Heart left ventricle (tissue), 16 donors: ENCODE data around the gene DOCK2. TPM values are rescaled to one million over a fixed set of nuclear protein-coding genes. Genes with fewer than 3 reads are reported as not detected.
"Not testable (repeated sequence)": the region's sequence is repeated elsewhere in the genome, so short reads cannot be mapped to it uniquely, and the experiment has no call there.

Source experiments
- ATAC-seq, 4 donors: fragments of 200-7000 bp; cut with Tn5 transposase; one replicate each; pipeline ENCODE4 v1.9.1; 2020 to 2022; ENCODE audit warnings: moderate library complexity in 4 of 4, mild to moderate bottlenecking in 3 of 4, moderate number of reproducible peaks in 1 of 4
- DNase-seq, 5 donors: peaks; one replicate each; pipeline ENCODE4 v3.0.0-alpha.2; 2020
- H3K27ac ChIP-seq, 12 donors: fragments of 200-600 bp; sonication (generic) in 4 of 12; one replicate each; pipeline versions ENCODE4 v1.5.0 to v1.8.0; 2016 to 2022; ENCODE audit warnings: mild to moderate bottlenecking in 2 of 12
- H3K27me3 ChIP-seq, 9 donors: fragments of 200-600 bp; sonication (generic) in 2 of 9; one replicate each; pipeline versions ENCODE4 v1.5.1 to v1.8.0; 2016 to 2022; ENCODE audit warnings: mild to moderate bottlenecking in 3 of 9
- H3K36me3 ChIP-seq, 9 donors: fragments of 200-600 bp; sonication (generic) in 2 of 9; one replicate each; pipeline versions ENCODE4 v1.5.0 to v1.8.0; 2018 to 2022; ENCODE audit warnings: mild to moderate bottlenecking in 2 of 9
- H3K4me1 ChIP-seq, 12 donors: fragments of 200-600 bp; sonication (generic) in 4 of 12; one replicate each; pipeline versions ENCODE4 v1.5.0 to v1.8.0; 2016 to 2022; ENCODE audit warnings: mild to moderate bottlenecking in 3 of 12
- H3K4me3 ChIP-seq, 12 donors: fragments of 200-600 bp; sonication (generic) in 4 of 12; one replicate each; pipeline versions ENCODE4 v1.5.0 to v1.8.0; 2017 to 2022; ENCODE audit warnings: mild to moderate bottlenecking in 9 of 12, moderate library complexity in 4 of 12
- H3K9me3 ChIP-seq, 12 donors: fragments of 200-600 bp; sonication (generic) in 4 of 12; one replicate each; pipeline versions ENCODE4 v1.5.0 to v1.8.0; 2016 to 2022; ENCODE audit warnings: mild to moderate bottlenecking in 1 of 12
- POLR2A ChIP-seq, 2 donors: fragments of 450-650 bp; IDR thresholded peaks; one replicate each; pipeline ENCODE4 v1.6.1; 2017; ENCODE audit warnings: antibody characterized with exemption in 2 of 2, mild to moderate bottlenecking in 2 of 2, moderate library complexity in 2 of 2
- WGBS, 4 donors: extraction: QIAGEN DNeasy Blood & Tissue Kit in 2 of 4; methylation state at CpG; one replicate each; pipeline versions ENCODE4 v1.1.5 to v1.1.7; 2013 to 2018; 5-methylcytosine and 5-hydroxymethylcytosine counted together
- intact Hi-C, 10 donors: fragments of 100-400 bp; cut with DNase I; formaldehyde crosslinking; loops; one replicate each; pipeline versions ENCODE4 v1.11.1 to v1.14.2; 2022
- polyA plus RNA-seq, 2 donors: library from polyadenylated mRNA; stranded (reverse); fragments of 200-250 nt; gene quantifications; one replicate each; pipeline ENCODE4 v1.2.3, GENCODE V29; 2013
- total RNA-seq, 9 donors: library from RNA; depleted of rRNA in 2 of 9; stranded (reverse); fragments of >200 nt in 2 of 9; fragmentation: NEBNext Ultra II Directional in 3 of 9; extraction: Animal tissue kit (Norgen Biotek cat#: 25700) in 3 of 9; gene quantifications; one replicate each; pipeline versions ENCODE4 v1.1.0 to v1.2.4, GENCODE V29; 2016 to 2023
- TF ChIP-seq, protein P1 (sequence below), 12 donors: fragments of 200-600 bp; sonication (generic) in 4 of 12; IDR thresholded peaks; one replicate each; pipeline versions ENCODE4 v1.5.0 to v1.8.0; 2018 to 2022; ENCODE audit warnings: antibody characterized with exemption in 12 of 12, mild to moderate bottlenecking in 5 of 12
- donor health status: ischemic (EF 13 %, LVEDD 7.1; RV severe dilation, severe dysfunction).
- donor health status: healthy with polysubstance abuse.
- donor health status: DM: no; HTN: yes; CAD: no.
- donor health status: DM: no; HTN: no; CAD: no.
- donor health status: ischemic (EF 25% LVEDD 6.9; RV normal size, moderate dysfunction).
- donor health status: ischemic (EF 25% LVEDD 5.7; RV mildly dilated, moderate dysfunction).
- donor health status: healthy.
- donor health status: DM: yes; HTN: yes; CAD: no.
- donor health status: ischemic (EF 35%, LVEDD 5.7; RV mildly dilated, moderate dysfunction).
- donor health status: nonischemic (EF 11% LVEDD 7.7; RV severe dilation, severe dysfunction).
- donor health status: DM: yes; HTN: yes; CAD: no.
- donor health status: PGD.
- donor health status: ischemic (EF 29% LVEDD 5.4; RV normal size, mild dysfunction).
- donor health status: nonischemic (EF 23%, LVEDD 6.1; RV moderate dilation, normal function).

The DOCK2 gene
- total and polyA plus RNA-seq, 11 donors, result 0.80 to 59.5 (median 4.6) TPM

DNA sequence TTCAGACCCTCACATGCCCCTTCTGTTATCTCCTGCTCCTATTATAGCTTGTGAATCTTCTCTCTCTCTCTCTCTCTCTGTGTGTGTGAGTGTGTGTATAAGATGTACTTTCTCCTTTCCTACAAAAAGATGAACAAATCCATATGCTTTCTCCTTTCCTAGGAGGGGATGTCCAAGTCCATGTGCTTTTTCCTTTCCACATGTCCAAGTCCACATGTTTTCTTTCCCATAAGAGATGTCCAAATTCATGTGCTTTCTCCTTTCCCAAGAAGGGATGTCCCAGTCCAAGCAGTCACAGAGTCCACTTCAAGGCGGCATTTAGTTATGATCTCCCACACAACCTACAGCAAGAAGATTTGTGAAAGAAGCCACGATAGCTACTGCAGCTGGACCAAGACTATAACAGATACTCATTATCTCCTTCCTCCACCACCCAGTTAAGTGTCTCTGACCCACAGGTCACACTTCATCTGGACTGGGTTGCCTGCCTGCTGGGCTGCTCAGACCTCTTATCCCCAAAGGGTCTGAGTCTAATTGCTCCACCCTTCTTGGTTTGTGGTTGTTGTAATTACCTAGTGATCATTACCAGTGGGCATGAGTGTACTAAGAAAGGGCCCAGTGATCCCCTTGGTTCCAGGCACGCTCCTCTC is 450.2 kb downstream of the DOCK2 start:
- DNase-seq (no peak), ATAC-seq (no peak)
- intact Hi-C loops, result no loop called here
- Histone ChIP-seq H3K27ac (no peak overlapping the region), H3K4me1 (no peaks in the 10 kb centered on the region), H3K4me3 (no peak overlapping the region), H3K27me3 (peaks cover 0 to 9% (median 0%) of the 10 kb centered on the region in 9 donors), H3K36me3 (peaks cover 0 to 20% (median 0%) of the 10 kb centered on the region in 9 donors), H3K9me3 (no peaks in the 10 kb centered on the region)
- WGBS, 4 donors, result 71 to 81% (median 77%) methylated on average over 3 of the region's 3 CpGs
- TF ChIP-seq, protein P1, sequence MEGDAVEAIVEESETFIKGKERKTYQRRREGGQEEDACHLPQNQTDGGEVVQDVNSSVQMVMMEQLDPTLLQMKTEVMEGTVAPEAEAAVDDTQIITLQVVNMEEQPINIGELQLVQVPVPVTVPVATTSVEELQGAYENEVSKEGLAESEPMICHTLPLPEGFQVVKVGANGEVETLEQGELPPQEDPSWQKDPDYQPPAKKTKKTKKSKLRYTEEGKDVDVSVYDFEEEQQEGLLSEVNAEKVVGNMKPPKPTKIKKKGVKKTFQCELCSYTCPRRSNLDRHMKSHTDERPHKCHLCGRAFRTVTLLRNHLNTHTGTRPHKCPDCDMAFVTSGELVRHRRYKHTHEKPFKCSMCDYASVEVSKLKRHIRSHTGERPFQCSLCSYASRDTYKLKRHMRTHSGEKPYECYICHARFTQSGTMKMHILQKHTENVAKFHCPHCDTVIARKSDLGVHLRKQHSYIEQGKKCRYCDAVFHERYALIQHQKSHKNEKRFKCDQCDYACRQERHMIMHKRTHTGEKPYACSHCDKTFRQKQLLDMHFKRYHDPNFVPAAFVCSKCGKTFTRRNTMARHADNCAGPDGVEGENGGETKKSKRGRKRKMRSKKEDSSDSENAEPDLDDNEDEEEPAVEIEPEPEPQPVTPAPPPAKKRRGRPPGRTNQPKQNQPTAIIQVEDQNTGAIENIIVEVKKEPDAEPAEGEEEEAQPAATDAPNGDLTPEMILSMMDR (IDR thresholded peaks at IDR 0.05), result no peak
- TF ChIP-seq POLR2A (IDR thresholded peaks at IDR 0.05), result no peak

GRCh38 chr5:170092455-170093101 is 455.5 kb downstream of the DOCK2 start:
- H3K4me1 ChIP-seq, result peaks cover 0 to 25% (median 0%) of the 10 kb centered on the region in 12 donors
- H3K4me3 ChIP-seq, result no peak overlapping the region
- H3K27me3 ChIP-seq, result peaks cover 0 to 9% (median 0%) of the 10 kb centered on the region in 9 donors
- no peak overlapping the region for H3K27ac ChIP-seq
- ATAC-seq (no peak), DNase-seq (no peak)
- intact Hi-C loops, result loop anchor here in 1 of 10 donors (10.0 kb wide), 1 partner anchor 322 kb away; no protein-coding TSS in a partner anchor
- H3K36me3 ChIP-seq, result no peaks in the 10 kb centered on the region
- no peaks in the 10 kb centered on the region for H3K9me3 ChIP-seq
- WGBS, 4 donors, result 49 to 62% (median 60%) methylated on average over 5 of the region's 5 CpGs
- no peak for TF ChIP-seq POLR2A (IDR thresholded peaks at IDR 0.05)
- TF ChIP-seq, protein P1 (IDR thresholded peaks at IDR 0.05), result no peak

GRCh38 chr5:170094329-170094728 is 457.3 kb downstream of the DOCK2 start:
- not testable (repeated sequence) for H3K9me3 ChIP-seq, DNase-seq, H3K27me3 ChIP-seq, H3K36me3 ChIP-seq, H3K27ac ChIP-seq, ATAC-seq, H3K4me3 ChIP-seq
- WGBS, 4 donors, result 92 to 96% (median 94%) methylated on average over 10 of the region's 10 CpGs
- peaks cover 0 to 34% (median 0%) of the 10 kb centered on the region in 12 donors for H3K4me1 ChIP-seq
- intact Hi-C loops, result loop anchor here in 1 of 10 donors (10.0 kb wide), 1 partner anchor 320 kb away; no protein-coding TSS in a partner anchor

GRCh38 chr5:170095646-170096045 is 458.6 kb downstream of the DOCK2 start:
- Histone ChIP-seq H3K9me3 (peaks cover 0 to 9% (median 2%) of the 10 kb centered on the region in 12 donors), H3K4me3 (no peak overlapping the region), H3K36me3 (no peaks in the 10 kb centered on the region), H3K27me3 (peaks cover 0 to 9% (median 0%) of the 10 kb centered on the region in 9 donors), H3K4me1 (peaks cover 0 to 34% (median 0%) of the 10 kb centered on the region in 12 donors), H3K27ac (no peak overlapping the region)
- intact Hi-C loops, result loop anchor here in 1 of 10 donors (10.0 kb wide), 1 partner anchor 319 kb away; no protein-coding TSS in a partner anchor
- TF ChIP-seq, protein P1 (IDR thresholded peaks at IDR 0.05), result no peak
- no peak for TF ChIP-seq POLR2A (IDR thresholded peaks at IDR 0.05)
- WGBS, 4 donors, result 29 to 65% (median 45%) methylated on average over 1 of the region's 1 CpG
- DNase-seq, result no peak
- peak in 2 of 4 donors; percentile 20 to 25 for ATAC-seq
